Liver (tissue), 9 donors: ENCODE results near the gene UBE2QL1. TPM values are rescaled to one million over a fixed set of nuclear protein-coding genes. Genes with fewer than 3 reads are reported as not detected.

Source experiments
- DNase-seq: peaks from one replicate; pipeline ENCODE4 v3.0.0-alpha.2; 2017; ENCODE audit warnings: low spot score
- H3K27ac ChIP-seq, 2 donors: one replicate each; pipeline ENCODE4 v1.7.0; 2013; ENCODE audit warnings: inconsistent platforms in 2 of 2, low read length in 2 of 2, control low read depth in 1 of 2, low read depth in 1 of 2, mild to moderate bottlenecking in 1 of 2
- H3K27me3 ChIP-seq, 4 donors: one replicate each; pipeline versions ENCODE4 v1.6.1 to v1.7.0; 2013; ENCODE audit warnings: low read length in 3 of 4, inconsistent platforms in 1 of 4, mild to moderate bottlenecking in 1 of 4, moderate library complexity in 1 of 4; ENCODE audit not compliant: control insufficient read depth in 4 of 4, insufficient read depth in 4 of 4
- H3K36me3 ChIP-seq, 4 donors: one replicate each; pipeline versions ENCODE4 v1.6.1 to v1.7.0; 2013; ENCODE audit warnings: low read length in 3 of 4, mild to moderate bottlenecking in 3 of 4, low read depth in 1 of 4, moderate library complexity in 1 of 4; ENCODE audit not compliant: control insufficient read depth in 4 of 4, insufficient read depth in 3 of 4
- H3K4me1 ChIP-seq, 4 donors: one replicate each; pipeline versions ENCODE4 v1.6.1 to v1.7.0; 2013; ENCODE audit warnings: low read length in 3 of 4, mild to moderate bottlenecking in 3 of 4, moderate library complexity in 1 of 4; ENCODE audit not compliant: control insufficient read depth in 4 of 4, insufficient read depth in 4 of 4
- H3K4me3 ChIP-seq, 3 donors: one replicate each; pipeline versions ENCODE4 v1.6.1 to v1.7.0; 2013; ENCODE audit warnings: low read length in 3 of 3, control low read depth in 1 of 3, low read depth in 1 of 3, mild to moderate bottlenecking in 1 of 3
- H3K9ac ChIP-seq, 2 donors: one replicate each; pipeline ENCODE4 v1.7.0; 2013; ENCODE audit warnings: low read length in 2 of 2, mild to moderate bottlenecking in 2 of 2, moderate library complexity in 2 of 2, control low read depth in 1 of 2, low read depth in 1 of 2
- H3K9me3 ChIP-seq, 4 donors: one replicate each; pipeline versions ENCODE4 v1.6.1 to v1.7.0; 2013; ENCODE audit warnings: low read length in 3 of 4; ENCODE audit not compliant: control insufficient read depth in 4 of 4
- ATF3 ChIP-seq: IDR thresholded peaks from 2 replicates; pipeline ENCODE4 v1.6.1; 2016; ENCODE audit warnings: antibody characterized with exemption
- CTCF ChIP-seq: fragments of 150-350 bp; IDR thresholded peaks from 2 replicates; pipeline ENCODE4 v1.5.1; 2017; ENCODE audit warnings: improper control_type of control experiment, low read depth, low read length; ENCODE audit not compliant: missing input control
- JUND ChIP-seq, 2 donors: IDR thresholded peaks; 2 replicates each; pipeline ENCODE4 v1.6.1; 2016; ENCODE audit warnings: antibody characterized with exemption in 2 of 2
- RAD21 ChIP-seq, 2 donors: IDR thresholded peaks; 2 replicates each; pipeline ENCODE4 v1.6.1; 2016; ENCODE audit warnings: antibody characterized with exemption in 2 of 2, mild to moderate bottlenecking in 2 of 2
- REST ChIP-seq: IDR thresholded peaks from 2 replicates; pipeline ENCODE4 v1.6.1; 2016; ENCODE audit warnings: antibody characterized with exemption, mild to moderate bottlenecking
- TAF1 ChIP-seq: conservative IDR thresholded peaks from 2 replicates; pipeline ENCODE4 v1.6.1; 2016; ENCODE audit warnings: antibody characterized with exemption, mild to moderate bottlenecking
- YY1 ChIP-seq: IDR thresholded peaks from 2 replicates; pipeline ENCODE4 v1.6.1; 2016; ENCODE audit warnings: antibody characterized with exemption, mild to moderate bottlenecking
- ZBTB33 ChIP-seq: IDR thresholded peaks from 2 replicates; pipeline ENCODE4 v1.6.1; 2016; ENCODE audit warnings: antibody characterized with exemption
- WGBS: extraction: QIAGEN DNeasy Blood & Tissue Kit; methylation state at CpG from one replicate; pipeline ENCODE4 v1.1.7; 2013; 5-methylcytosine and 5-hydroxymethylcytosine counted together
- polyA plus RNA-seq, 2 donors: library from polyadenylated mRNA; stranded (reverse) in 1 of 2; unstranded in 1 of 2; fragments of 200-250 nt in 1 of 2; fragments of >200 nt in 1 of 2; fragmentation: Nextera tagmentation in 1 of 2; extraction: Ambion mirVana in 1 of 2; gene quantifications; one replicate each; pipeline versions ENCODE4 v1.2.1 to v1.2.3, GENCODE V29; 2013 to 2015
- total RNA-seq, 2 donors: library from RNA; depleted of rRNA; stranded (reverse); fragments of >200 nt; gene quantifications; one replicate each; pipeline ENCODE4 v1.2.3, GENCODE V29; 2014
- donor health status: healthy.
- donor health status: healthy.
- donor health status: healthy.
- donor health status: healthy.
- donor health status: healthy.

UBE2QL1 gene
- total and polyA plus RNA-seq, 4 donors, result 0.09 to 1.9 (median 0.36) TPM

- Histone ChIP-seq H3K27me3 (no peaks in the 10 kb centered on the region), H3K9ac (no peak overlapping the region), H3K4me3 (no peak overlapping the region), H3K4me1 (peaks cover 10 to 33% (median 22%) of the 10 kb centered on the region in 4 donors), H3K9me3 (no peaks in the 10 kb centered on the region), H3K36me3 (no peaks in the 10 kb centered on the region), H3K27ac (no peak overlapping the region)
- WGBS, result 93% methylated on average over 13 of the region's 13 CpGs
- DNase-seq, result no peak
- TF ChIP-seq CTCF (no peak), ATF3 (no peak)
These were observed 43.2 kb downstream of the UBE2QL1 start for GRCh38 chr5:6491919-6492290.

- 92% methylated on average over 4 of the region's 4 CpGs for WGBS
- Histone ChIP-seq H3K27ac (no peak overlapping the region), H3K9me3 (no peaks in the 10 kb centered on the region)
These were observed 44.3 kb downstream of the UBE2QL1 start for GRCh38 chr5:6492934-6493333.

More at GRCh38 chr5:6492934-6493333, 44.3 kb downstream of the UBE2QL1 start:
- DNase-seq, result no peak
- Histone ChIP-seq H3K27me3 (no peaks in the 10 kb centered on the region), H3K4me3 (no peak overlapping the region), H3K4me1 (peaks cover 10 to 38% (median 24%) of the 10 kb centered on the region in 4 donors), H3K9ac (no peak overlapping the region), H3K36me3 (no peaks in the 10 kb centered on the region)
- TF ChIP-seq RAD21 (IDR thresholded peaks at IDR 0.05) (no peak), REST (no peak), JUND (IDR thresholded peaks at IDR 0.05) (no peak), ZBTB33 (no peak), YY1 (no peak), ATF3 (no peak), TAF1 (no peak)
